Keratinocyte (primary cell): ENCODE measurements around the gene OTOA. TPM values are rescaled to one million over a fixed set of nuclear protein-coding genes. Genes with fewer than 3 reads are reported as not detected.

Experiments
- DNase-seq: peaks from one replicate; pipeline ENCODE4 v3.0.0-alpha.2; 2011; ENCODE audit warnings: low read depth, missing footprints, low spot score
- FAIRE-seq: peaks from 2 replicates; lab custom pipeline; 2011; peaks lifted over from hg19 to GRCh38; lab: Jason Lieb, UNC
- H2AFZ ChIP-seq: 2 replicates; pipeline ENCODE4 v1.6.0; 2012; ENCODE audit warnings: low read length, control low read depth, inconsistent platforms; ENCODE audit not compliant: control insufficient read depth
- H3K27ac ChIP-seq: 2 replicates; pipeline ENCODE4 v1.5.1; 2011; ENCODE audit warnings: low read length; ENCODE audit not compliant: control insufficient read depth, insufficient read depth
- H3K27me3 ChIP-seq: 3 replicates; pipeline ENCODE4 v1.6.0; 2011; ENCODE audit warnings: low read length; ENCODE audit not compliant: control insufficient read depth, insufficient read depth; ENCODE audit errors: extremely low read depth
- H3K36me3 ChIP-seq, 2 experiments: 2 replicates in 1 of 2; 3 replicates in 1 of 2; pipeline ENCODE4 v1.5.1; 2011; ENCODE audit warnings: low read length in 2 of 2, mild to moderate bottlenecking in 1 of 2; ENCODE audit not compliant: control insufficient read depth in 2 of 2, insufficient read depth in 2 of 2; ENCODE audit errors: extremely low read depth in 1 of 2
- H3K4me1 ChIP-seq: 3 replicates; pipeline ENCODE4 v1.5.1; 2011; ENCODE audit warnings: low read length; ENCODE audit not compliant: control insufficient read depth, insufficient read depth; ENCODE audit errors: extremely low read depth
- H3K4me2 ChIP-seq: 3 replicates; pipeline ENCODE4 v1.6.0; 2011; ENCODE audit warnings: low read depth, low read length; ENCODE audit not compliant: control insufficient read depth, insufficient read depth; ENCODE audit errors: extremely low read depth
- H3K4me3 ChIP-seq, 3 experiments: fragments of 200-600 bp in 1 of 3; sonication (generic) in 1 of 3; 2 replicates in 2 of 3; 3 replicates in 1 of 3; pipeline ENCODE4 v1.5.1; 2011 to 2016; ENCODE audit warnings: low read length in 3 of 3, mild to moderate bottlenecking in 3 of 3, control low read depth in 2 of 3, inconsistent platforms in 1 of 3, low read depth in 1 of 3, mixed read lengths in 1 of 3, mixed run types in 1 of 3, moderate library complexity in 1 of 3; ENCODE audit not compliant: control insufficient read depth in 2 of 3, insufficient read depth in 2 of 3; ENCODE audit errors: extremely low read depth in 1 of 3
- H3K79me2 ChIP-seq: 2 replicates; pipeline ENCODE4 v1.6.0; 2012; ENCODE audit warnings: low read length; ENCODE audit not compliant: control insufficient read depth, insufficient read depth
- H3K9ac ChIP-seq: 3 replicates; pipeline ENCODE4 v1.6.0; 2011; ENCODE audit warnings: low read length; ENCODE audit not compliant: control insufficient read depth, insufficient read depth; ENCODE audit errors: extremely low read depth
- H3K9me1 ChIP-seq: 3 replicates; pipeline ENCODE4 v1.6.0; 2011; ENCODE audit warnings: low read length; ENCODE audit not compliant: control insufficient read depth, insufficient read depth; ENCODE audit errors: extremely low read depth
- H3K9me3 ChIP-seq: 2 replicates; pipeline ENCODE4 v1.5.1; 2012; ENCODE audit warnings: low read depth, low read length; ENCODE audit not compliant: control insufficient read depth
- H4K20me1 ChIP-seq: 3 replicates; pipeline ENCODE4 v1.6.0; 2011; ENCODE audit warnings: low read length; ENCODE audit not compliant: control insufficient read depth, insufficient read depth; ENCODE audit errors: extremely low read depth
- CTCF ChIP-seq, 3 experiments: IDR thresholded peaks in 1 of 3; conservative IDR thresholded peaks in 1 of 3; optimal IDR thresholded peaks in 1 of 3; 2 replicates in 2 of 3; 3 replicates in 1 of 3; pipeline versions ENCODE3 to v1.5.1; 2011; ENCODE audit warnings: low read length in 3 of 3, mild to moderate bottlenecking in 3 of 3, moderate library complexity in 2 of 3, control low read depth in 1 of 3, inconsistent platforms in 1 of 3; ENCODE audit not compliant: insufficient read depth in 2 of 3; ENCODE audit errors: extremely low read depth in 1 of 3
- EZH2 ChIP-seq: IDR thresholded peaks from one replicate; pipeline ENCODE4 v1.6.1; 2012; ENCODE audit warnings: inconsistent platforms, mild to moderate bottlenecking, low read length, moderate library complexity
- dilution Hi-C: fragments of 300-500 bp; cut with MboI; formaldehyde crosslinking; loops from one replicate; pipeline ENCODE4 v1.7.0; 2020; ENCODE audit warnings: low sequenced_read_pairs; ENCODE audit not compliant: extremely low pct_ligation_motif_present
- polyA plus RNA-seq, 5 experiments: library from polyadenylated mRNA; depleted of rRNA in 3 of 5; stranded (reverse) in 3 of 5; stranded (forward) in 1 of 5; unstranded in 1 of 5; fragments of >200 nt; gene quantifications; 1 replicate in 1 of 5; 2 replicates in 3 of 5; 3 replicates in 1 of 5; pipeline versions ENCODE4 v1.2.1 to v1.2.3, GENCODE V29; 2011 to 2012; ENCODE audit warnings: missing spikeins in 2 of 5, low read depth in 1 of 5, low replicate concordance in 1 of 5

OTOA gene
- polyA plus RNA-seq, 1 donor (not counting 4 experiments of a cell fraction or from before 2014, with no cell fraction given), result not detected

GRCh38 chr16:21702276-21702675 lies 38.5 kb downstream of the OTOA start:
- DNase-seq, result no peak

DNA sequence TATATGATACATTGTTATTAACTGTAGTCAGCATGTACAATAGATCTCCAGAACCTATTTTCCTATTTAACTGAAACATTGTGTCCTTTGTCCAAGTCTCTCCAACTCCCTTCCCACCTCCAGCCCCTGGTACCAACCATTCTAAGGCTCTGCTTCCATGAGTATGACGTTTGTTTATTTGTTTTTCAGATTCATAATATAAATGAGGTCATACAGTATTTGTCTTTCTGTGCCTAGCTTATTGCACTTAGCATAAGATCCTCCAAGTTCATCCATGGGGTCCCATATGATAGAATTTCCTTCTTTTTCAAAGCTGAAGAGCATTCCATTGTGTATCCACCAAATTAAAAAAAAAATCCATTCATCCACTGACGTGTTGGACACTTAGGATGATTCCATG lies 39.4 kb downstream of the OTOA start:
- DNase-seq, result no peak
- Histone ChIP-seq H2AFZ (peak overlapping the region; percentile 81), H3K27me3 (no peaks in the 10 kb centered on the region), H4K20me1 (no peaks in the 10 kb centered on the region), H3K4me3 (peak overlapping the region in 1 of 3 experiments; percentile 22), H3K4me2 (peak overlapping the region; percentile 20), H3K79me2 (no peaks in the 10 kb centered on the region), H3K9me1 (no peaks in the 10 kb centered on the region), H3K9me3 (no peaks in the 10 kb centered on the region), H3K27ac (no peak overlapping the region), H3K36me3 (no peaks in the 10 kb centered on the region), H3K4me1 (peaks cover 9% of the 10 kb centered on the region), H3K9ac (no peak overlapping the region)
- dilution Hi-C loops, result no loop called here
- TF ChIP-seq CTCF (optimal IDR thresholded peaks at IDR 0.05 in 1 of 3, IDR thresholded peaks at IDR 0.05 in 1 of 3, conservative IDR thresholded peaks at IDR 0.05 in 1 of 3; ENCODE audit: extremely low read depth in 1 of 3, insufficient read depth in 2 of 3, low read length in 3 of 3) (no peak), EZH2 (no peak)
- no peak for FAIRE-seq

More at GRCh38 chr16:21702276-21702675, 38.5 kb downstream of the OTOA start:
- Histone ChIP-seq H2AFZ (no peak overlapping the region), H3K9ac (no peak overlapping the region), H3K9me1 (no peaks in the 10 kb centered on the region), H3K4me1 (peaks cover 9% of the 10 kb centered on the region), H3K36me3 (no peaks in the 10 kb centered on the region), H3K79me2 (no peaks in the 10 kb centered on the region), H3K27ac (no peak overlapping the region), H3K4me2 (no peak overlapping the region), H3K9me3 (no peaks in the 10 kb centered on the region), H4K20me1 (no peaks in the 10 kb centered on the region), H3K27me3 (no peaks in the 10 kb centered on the region), H3K4me3 (no peak overlapping the region)
- dilution Hi-C loops, result no loop called here
- FAIRE-seq, result no peak
- TF ChIP-seq EZH2 (no peak), CTCF (optimal IDR thresholded peaks at IDR 0.05 in 1 of 3, IDR thresholded peaks at IDR 0.05 in 1 of 3, conservative IDR thresholded peaks at IDR 0.05 in 1 of 3; ENCODE audit: extremely low read depth in 1 of 3, insufficient read depth in 2 of 3, low read length in 3 of 3) (no peak)
